ENCODE data around the gene CAB39. TPM values are rescaled to one million over a fixed set of nuclear protein-coding genes. Genes with fewer than 3 reads are reported as not detected.

CAB39 gene
- total RNA-seq, 1 experiment from 2014 or later, result 52.5 TPM

- H3K27me3 ChIP-seq (ENCODE audit: low read length), result no peaks in the 10 kb centered on the region
- H3K4me3 ChIP-seq (ENCODE audit: low read length), result no peak overlapping the region
- H3K9ac ChIP-seq (ENCODE audit: low read length), result no peak overlapping the region
- peaks cover 4% of the 10 kb centered on the region for H3F3A ChIP-seq (ENCODE audit: low read length, unreplicated experiment)
- no peak overlapping the region; the same call in 1 of the 2 replicates for H3K4me2 ChIP-seq (ENCODE audit: low read length)
- intact Hi-C loops (cut with micrococcal nuclease), result loop anchor here (10.0 kb wide), 1 partner anchor 303 kb away; the partner anchor contains the start of gene SP100
- ATAC-seq, result no peak
- DNase-seq, result no peak
- peaks cover 35% of the 10 kb centered on the region for H3K4me1 ChIP-seq (ENCODE audit: insufficient read depth, low read length)
- no peaks in the 10 kb centered on the region for H3K9me3 ChIP-seq (ENCODE audit: low read length)
- no TSS peak for BruUV-seq (replicated peaks)
- CTCF ChIA-PET, result no interaction called here
- H3K27ac ChIP-seq (ENCODE audit: low read length), result no peak overlapping the region
- H4K20me1 ChIP-seq (ENCODE audit: low read length), result peaks cover 66% of the 10 kb centered on the region
- no peaks in the 10 kb centered on the region for H3K9me2 ChIP-seq (replicated peaks; ENCODE audit: low read length)
- POLR2A ChIA-PET (ENCODE audit: unreplicated experiment), result no interaction called here
- no peak overlapping the region for H2AFZ ChIP-seq (ENCODE audit: low read length)
- H3K79me2 ChIP-seq (ENCODE audit: low read length), result peaks cover 98% of the 10 kb centered on the region
- peaks cover 16% of the 10 kb centered on the region; the same call in 1 of the 2 replicates for H3K36me3 ChIP-seq (ENCODE audit: low read depth, low read length)
- TF ChIP-seq EZH2phosphoT487 (IDR thresholded peaks at IDR 0.05; ENCODE audit: borderline replicate concordance, low read length) (no peak), CTCF (conservative IDR thresholded peaks at IDR 0.05; ENCODE audit: low read depth, low read length) (no peak), EZH2 (IDR thresholded peaks at IDR 0.05; ENCODE audit: low read length, unreplicated experiment) (no peak)
Measured at GRCh38 chr2:230717600-230717999, 5.0 kb downstream of the CAB39 start.

GRCh38 chr2:230719340-230719739 is 6.7 kb downstream of the CAB39 start:
- ChIA-PET POLR2A (ENCODE audit: unreplicated experiment) (no interaction called here), CTCF (no interaction called here)
- no peak for DNase-seq
- H4K20me1 ChIP-seq (ENCODE audit: low read length), result peaks cover 68% of the 10 kb centered on the region
- BruUV-seq (replicated peaks), result no TSS peak
- H3K9ac ChIP-seq (ENCODE audit: low read length), result no peak overlapping the region
- H3F3A ChIP-seq (ENCODE audit: low read length, unreplicated experiment), result no peaks in the 10 kb centered on the region
- H3K27ac ChIP-seq (ENCODE audit: low read length), result no peak overlapping the region
- H3K9me3 ChIP-seq (ENCODE audit: low read length), result no peaks in the 10 kb centered on the region
- H3K9me2 ChIP-seq (replicated peaks; ENCODE audit: low read length), result no peaks in the 10 kb centered on the region
- no peaks in the 10 kb centered on the region for H3K27me3 ChIP-seq (ENCODE audit: low read length)
- H3K4me3 ChIP-seq (ENCODE audit: low read length), result no peak overlapping the region
- TF ChIP-seq CTCF (conservative IDR thresholded peaks at IDR 0.05; ENCODE audit: low read depth, low read length) (no peak), EZH2 (IDR thresholded peaks at IDR 0.05; ENCODE audit: low read length, unreplicated experiment) (no peak), EZH2phosphoT487 (IDR thresholded peaks at IDR 0.05; ENCODE audit: borderline replicate concordance, low read length) (no peak)
- H3K4me1 ChIP-seq (ENCODE audit: insufficient read depth, low read length), result peaks cover 35% of the 10 kb centered on the region
- H3K4me2 ChIP-seq (ENCODE audit: low read length), result 0 out of 2 replicates have a peak overlapping the region, but pooled peaks have one; percentile 1
- H2AFZ ChIP-seq (ENCODE audit: low read length), result no peak overlapping the region
- no peak; the same call in 1 of the 2 replicates for ATAC-seq
- H3K79me2 ChIP-seq (ENCODE audit: low read length), result peaks cover 100% of the 10 kb centered on the region
- intact Hi-C loops (cut with micrococcal nuclease), result loop anchor here (10.0 kb wide), 1 partner anchor 305 kb away; the partner anchor contains the start of gene SP100
- H3K36me3 ChIP-seq (ENCODE audit: low read depth, low read length), result peaks cover 26% of the 10 kb centered on the region

GRCh38 chr2:230721712-230722111 is 9.1 kb downstream of the CAB39 start:
- H3K27ac ChIP-seq (ENCODE audit: low read length), result no peak overlapping the region
- ATAC-seq (peak; percentile 34; the same call in 1 of the 2 replicates), DNase-seq (peak; percentile 29)
- no peaks in the 10 kb centered on the region for H3F3A ChIP-seq (ENCODE audit: low read length, unreplicated experiment)
- H3K9ac ChIP-seq (ENCODE audit: low read length), result no peak overlapping the region
- no peak overlapping the region for H3K4me3 ChIP-seq (ENCODE audit: low read length)
- H2AFZ ChIP-seq (ENCODE audit: low read length), result no peak overlapping the region
- BruUV-seq (replicated peaks), result no TSS peak
- no peaks in the 10 kb centered on the region for H3K27me3 ChIP-seq (ENCODE audit: low read length)
- peaks cover 54% of the 10 kb centered on the region for H4K20me1 ChIP-seq (ENCODE audit: low read length)
- peaks cover 20% of the 10 kb centered on the region for H3K4me1 ChIP-seq (ENCODE audit: insufficient read depth, low read length)
- TF ChIP-seq EZH2phosphoT487 (IDR thresholded peaks at IDR 0.05; ENCODE audit: borderline replicate concordance, low read length) (no peak), CTCF (conservative IDR thresholded peaks at IDR 0.05; ENCODE audit: low read depth, low read length) (no peak), EZH2 (IDR thresholded peaks at IDR 0.05; ENCODE audit: low read length, unreplicated experiment) (no peak)
- CTCF ChIA-PET, result no interaction called here
- peak overlapping the region; percentile 19; the same call in 1 of the 2 replicates for H3K4me2 ChIP-seq (ENCODE audit: low read length)
- H3K9me3 ChIP-seq (ENCODE audit: low read length), result no peaks in the 10 kb centered on the region
- intact Hi-C loops (cut with micrococcal nuclease), result no loop called here
- H3K36me3 ChIP-seq (ENCODE audit: low read depth, low read length), result peaks cover 23% of the 10 kb centered on the region
- H3K79me2 ChIP-seq (ENCODE audit: low read length), result peaks cover 95% of the 10 kb centered on the region
- H3K9me2 ChIP-seq (replicated peaks; ENCODE audit: low read length), result no peaks in the 10 kb centered on the region
- POLR2A ChIA-PET (ENCODE audit: unreplicated experiment), result interaction anchor here (0.6 kb wide), 1 partner anchor 928 kb away, joined by 3 read pairs; no protein-coding TSS in a partner anchor

Data from PC-3 (cell line).